ENCODE data around the gene ARAP2.

Gene ARAP2

DNA sequence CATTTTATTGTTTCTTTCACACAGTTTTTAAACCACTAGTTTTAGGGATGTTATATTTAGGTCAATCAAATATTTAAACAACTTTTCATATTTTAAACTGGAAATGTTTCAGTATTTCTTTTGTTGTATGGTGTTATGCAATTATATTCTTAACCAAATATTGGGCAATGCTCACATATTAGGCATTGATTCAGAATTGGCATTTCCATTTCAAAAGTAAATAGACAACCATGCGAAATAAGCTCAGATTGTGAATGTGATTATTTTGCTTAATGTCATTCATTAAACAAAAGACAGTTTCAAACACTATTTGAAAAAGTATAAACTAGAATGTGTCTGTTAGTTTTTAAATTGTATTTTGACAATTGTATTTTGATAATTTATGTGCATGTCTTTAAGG lies 36.9 kb downstream of the ARAP2 start:
- TF ChIP-seq, protein P1, sequence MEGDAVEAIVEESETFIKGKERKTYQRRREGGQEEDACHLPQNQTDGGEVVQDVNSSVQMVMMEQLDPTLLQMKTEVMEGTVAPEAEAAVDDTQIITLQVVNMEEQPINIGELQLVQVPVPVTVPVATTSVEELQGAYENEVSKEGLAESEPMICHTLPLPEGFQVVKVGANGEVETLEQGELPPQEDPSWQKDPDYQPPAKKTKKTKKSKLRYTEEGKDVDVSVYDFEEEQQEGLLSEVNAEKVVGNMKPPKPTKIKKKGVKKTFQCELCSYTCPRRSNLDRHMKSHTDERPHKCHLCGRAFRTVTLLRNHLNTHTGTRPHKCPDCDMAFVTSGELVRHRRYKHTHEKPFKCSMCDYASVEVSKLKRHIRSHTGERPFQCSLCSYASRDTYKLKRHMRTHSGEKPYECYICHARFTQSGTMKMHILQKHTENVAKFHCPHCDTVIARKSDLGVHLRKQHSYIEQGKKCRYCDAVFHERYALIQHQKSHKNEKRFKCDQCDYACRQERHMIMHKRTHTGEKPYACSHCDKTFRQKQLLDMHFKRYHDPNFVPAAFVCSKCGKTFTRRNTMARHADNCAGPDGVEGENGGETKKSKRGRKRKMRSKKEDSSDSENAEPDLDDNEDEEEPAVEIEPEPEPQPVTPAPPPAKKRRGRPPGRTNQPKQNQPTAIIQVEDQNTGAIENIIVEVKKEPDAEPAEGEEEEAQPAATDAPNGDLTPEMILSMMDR (IDR thresholded peaks at IDR 0.05; ENCODE audit: extremely low read depth, missing control alignments): no peak
- no peak for DNase-seq (ENCODE audit: low spot score)

DNA sequence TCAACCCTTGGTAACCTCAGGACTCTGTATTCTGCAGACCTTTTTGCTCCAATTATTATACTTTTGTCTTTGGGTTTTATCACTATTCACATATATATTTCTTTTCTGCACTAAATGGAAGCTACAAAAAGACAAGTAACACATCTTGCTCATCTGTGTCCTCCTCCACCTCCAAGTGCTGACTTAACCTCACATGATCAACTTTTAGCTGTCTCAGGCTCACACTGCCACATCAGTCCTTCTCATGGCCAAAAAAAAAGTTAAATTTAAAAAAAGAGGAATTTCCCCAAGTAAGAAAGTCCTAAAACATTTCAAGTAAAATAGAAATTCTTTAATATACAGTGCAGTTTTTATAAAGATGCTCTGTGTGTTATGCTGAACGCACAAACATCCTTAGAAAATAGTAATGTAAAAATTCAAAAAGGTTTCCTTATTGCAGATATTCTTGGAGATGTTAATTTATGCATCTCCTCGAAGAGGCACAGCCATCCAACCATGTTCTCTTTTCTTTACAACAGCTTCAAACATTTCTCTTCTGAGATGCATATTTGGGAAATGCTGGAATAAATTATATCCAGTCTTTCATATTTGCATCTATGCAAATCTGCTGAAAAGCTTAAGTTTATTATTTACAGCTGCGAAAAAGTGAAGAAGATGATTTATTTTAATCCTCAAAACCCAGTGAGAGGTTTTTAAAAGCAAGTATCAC lies 37.6 kb downstream of the ARAP2 start:
- no peak for DNase-seq (ENCODE audit: low spot score)
- TF ChIP-seq, protein P1 (IDR thresholded peaks at IDR 0.05; ENCODE audit: extremely low read depth, missing control alignments): no peak

GRCh38 chr4:36206012-36206411 lies 38.3 kb downstream of the ARAP2 start:
- TF ChIP-seq, protein P1 (IDR thresholded peaks at IDR 0.05; ENCODE audit: extremely low read depth, missing control alignments): no peak
- DNase-seq (ENCODE audit: low spot score): no peak

DNA sequence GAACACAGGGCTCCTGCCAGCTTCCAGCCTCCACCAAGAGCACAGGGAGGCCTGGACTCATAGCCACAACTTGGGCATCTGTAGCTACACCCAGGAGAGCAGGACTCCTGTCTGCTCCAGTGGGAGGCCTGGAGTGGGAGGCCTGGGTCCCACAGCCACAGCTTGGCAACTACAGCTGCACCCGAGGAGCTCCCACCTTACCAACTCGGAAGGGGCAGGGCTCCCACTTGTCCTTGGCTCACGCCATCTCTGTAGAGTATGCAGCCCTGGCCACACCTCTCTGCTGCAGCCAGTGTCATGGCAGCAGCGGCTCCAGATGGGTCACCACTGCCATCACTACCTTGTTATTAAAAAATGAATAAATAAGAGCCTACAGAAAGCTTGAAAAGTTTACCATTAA lies 45.5 kb downstream of the ARAP2 start:
- DNase-seq (ENCODE audit: low spot score): no peak
- TF ChIP-seq, protein P1 (IDR thresholded peaks at IDR 0.05; ENCODE audit: extremely low read depth, missing control alignments): no peak

DNA sequence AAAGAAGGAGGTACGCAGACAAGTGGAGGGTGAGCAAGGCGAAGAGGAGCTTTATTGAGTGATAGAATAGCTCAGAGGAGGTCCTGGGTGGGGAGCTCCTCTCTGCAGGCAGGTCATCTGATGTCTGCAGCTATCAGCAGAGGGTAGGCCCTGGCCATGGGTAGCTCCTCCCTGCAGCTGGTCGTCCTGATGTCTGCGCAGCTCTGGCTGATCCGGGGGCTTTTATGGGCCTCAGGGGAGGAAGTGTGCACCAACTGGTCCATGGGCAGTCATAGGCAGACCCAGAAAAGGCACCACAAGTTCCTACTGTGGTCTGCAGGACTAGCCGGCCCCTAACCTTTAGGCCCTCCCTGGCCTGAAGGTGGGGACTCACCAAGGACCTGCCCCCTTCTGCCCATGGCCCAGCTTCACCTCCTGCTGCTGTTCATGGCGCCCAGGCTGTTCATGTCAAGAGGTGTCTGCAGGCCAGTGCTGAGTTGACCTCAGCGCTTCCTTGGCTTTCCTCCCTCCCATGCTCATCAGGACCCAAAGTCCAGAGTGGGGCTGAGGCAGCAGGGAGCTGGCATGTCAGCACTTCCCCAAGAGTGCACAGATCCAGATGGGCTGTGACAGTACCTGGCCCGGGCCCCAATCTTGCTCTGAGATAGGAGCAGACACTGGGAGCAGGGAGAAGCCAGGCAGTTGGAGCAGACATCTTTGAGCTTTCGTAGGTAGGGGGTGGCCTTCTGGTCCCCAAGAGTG lies 46.1 kb downstream of the ARAP2 start:
- TF ChIP-seq, protein P1 (IDR thresholded peaks at IDR 0.05; ENCODE audit: extremely low read depth, missing control alignments): no peak

GRCh38 chr4:36197501-36197900 lies 46.8 kb downstream of the ARAP2 start:
- TF ChIP-seq, protein P1 (IDR thresholded peaks at IDR 0.05; ENCODE audit: extremely low read depth, missing control alignments): no peak
- DNase-seq (ENCODE audit: low spot score): no peak

More for the DNA sequence above, 46.1 kb downstream of the ARAP2 start:
- DNase-seq (ENCODE audit: low spot score): no peak

DNA sequence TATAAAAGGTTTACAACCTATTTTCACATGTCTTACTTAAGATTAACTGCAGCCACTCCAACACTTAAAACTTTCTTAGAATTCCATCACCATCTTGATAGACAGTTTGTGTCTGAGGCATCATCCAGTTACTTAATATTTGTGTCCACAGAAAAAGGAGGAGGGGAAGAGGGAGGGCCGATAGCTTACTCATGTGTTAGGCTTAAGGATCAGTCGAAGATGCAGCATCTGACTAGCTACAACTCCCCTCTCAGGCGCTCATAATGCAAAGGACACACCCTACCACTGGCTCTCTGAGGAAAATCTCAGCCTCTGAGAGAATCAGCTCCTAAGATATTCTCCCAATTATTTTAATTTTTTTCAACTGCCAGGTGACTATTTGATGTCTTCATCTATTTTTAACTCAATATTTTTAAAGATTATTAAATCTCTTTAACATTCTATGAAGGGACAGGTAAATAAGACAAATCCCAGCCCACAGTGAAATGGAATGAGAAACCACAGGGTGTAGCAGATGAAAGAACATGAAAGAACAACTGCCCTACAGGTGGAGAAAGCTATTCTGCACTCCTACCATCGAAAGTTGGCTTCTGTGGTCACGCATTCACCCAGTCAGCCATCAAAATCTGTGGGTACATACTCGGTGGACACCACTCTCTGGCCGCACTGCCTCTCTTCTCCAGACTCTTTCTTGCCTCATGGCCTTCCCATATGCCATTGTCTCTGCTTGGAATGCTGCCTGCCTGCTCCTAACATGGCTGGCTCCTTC lies 48.0 kb downstream of the ARAP2 start:
- TF ChIP-seq, protein P1 (IDR thresholded peaks at IDR 0.05; ENCODE audit: extremely low read depth, missing control alignments): no peak
- no peak for DNase-seq (ENCODE audit: low spot score)
